Endothelial cell of umbilical vein (primary cell): ENCODE results near the gene MCUR1. TPM values are rescaled to one million over a fixed set of nuclear protein-coding genes. Genes with fewer than 3 reads are reported as not detected.

Experiments used
- BruUV-seq: library from RNA; stranded (reverse); fragments of 400-500 nt; replicated peaks from 2 replicates; lab custom pipeline; 2021; lab: Mats Ljungman, UMichigan
- CTCF ChIA-PET: fragments of 300-600, 350-600 bp; sonication (Branson Sonifier 250); formaldehyde crosslinking; loops from one replicate; lab custom pipeline; 2021; ENCODE audit warnings: antibody characterized with exemption, inconsistent platforms; lab: Charles Lee
- POLR2A ChIA-PET: fragments of 300-600, 350-600 bp; sonication (Branson Sonifier 250); formaldehyde crosslinking; loops from one replicate; lab custom pipeline; 2021; ENCODE audit warnings: antibody characterized with exemption, inconsistent platforms; lab: Charles Lee
- DNase-seq: peaks from one replicate; pipeline ENCODE4 v3.0.0-alpha.2; 2011; ENCODE audit warnings: low read depth, low spot score
- FAIRE-seq: peaks from 2 replicates; lab custom pipeline; 2011; peaks lifted over from hg19 to GRCh38; lab: Jason Lieb, UNC
- H2AFZ ChIP-seq: 2 replicates; pipeline ENCODE4 v1.6.0; 2012; ENCODE audit warnings: low read depth, low read length, control low read depth, inconsistent platforms
- H3K27ac ChIP-seq: 2 replicates; pipeline ENCODE4 v1.5.1; 2011; ENCODE audit warnings: low read depth, mild to moderate bottlenecking, control low read depth, low read length, moderate library complexity; ENCODE audit not compliant: insufficient read depth
- H3K27me3 ChIP-seq, 2 experiments: 2 replicates each; pipeline versions ENCODE4 v1.6.0 to v1.6.1; 2011; ENCODE audit warnings: low read length in 2 of 2, mixed read lengths in 1 of 2; ENCODE audit not compliant: control insufficient read depth in 2 of 2, insufficient read depth in 2 of 2
- H3K36me3 ChIP-seq, 2 experiments: 2 replicates in 1 of 2; 3 replicates in 1 of 2; pipeline ENCODE4 v1.5.1; 2011; ENCODE audit warnings: low read length in 2 of 2, mild to moderate bottlenecking in 1 of 2, moderate library complexity in 1 of 2; ENCODE audit not compliant: control insufficient read depth in 2 of 2, insufficient read depth in 2 of 2; ENCODE audit errors: extremely low read depth in 1 of 2
- H3K4me1 ChIP-seq: 3 replicates; pipeline ENCODE4 v1.5.1; 2011; ENCODE audit warnings: mild to moderate bottlenecking, low read length; ENCODE audit not compliant: control insufficient read depth, insufficient read depth; ENCODE audit errors: extremely low read depth
- H3K4me2 ChIP-seq: 2 replicates; pipeline ENCODE4 v1.6.1; 2011; ENCODE audit warnings: low read length, control low read depth, mixed read lengths; ENCODE audit not compliant: insufficient read depth
- H3K4me3 ChIP-seq, 3 experiments: fragments of 200-600 bp in 1 of 3; sonication (generic), shearing (Covaris generic) in 1 of 3; replicated peaks in 1 of 3; 2 replicates each; pipeline ENCODE4 v1.5.1; 2011 to 2016; ENCODE audit warnings: control low read depth in 3 of 3, low read length in 3 of 3, mild to moderate bottlenecking in 2 of 3, inconsistent platforms in 1 of 3, low read depth in 1 of 3, moderate library complexity in 1 of 3; ENCODE audit not compliant: insufficient read depth in 1 of 3
- H3K79me2 ChIP-seq: 2 replicates; pipeline ENCODE4 v1.6.0; 2012; ENCODE audit warnings: low read length, inconsistent platforms; ENCODE audit not compliant: control insufficient read depth, insufficient read depth
- H3K9ac ChIP-seq: replicated peaks from 2 replicates; pipeline ENCODE3; 2011; ENCODE audit warnings: low read length, control low read depth; ENCODE audit not compliant: insufficient read depth; ENCODE audit errors: extremely low read depth
- H3K9me1 ChIP-seq: replicated peaks from 3 replicates; pipeline ENCODE4 v1.6.0; 2011; ENCODE audit warnings: mild to moderate bottlenecking, low read length; ENCODE audit not compliant: control insufficient read depth, insufficient read depth; ENCODE audit errors: extremely low read depth
- H3K9me3 ChIP-seq: replicated peaks from 2 replicates; pipeline ENCODE4 v1.5.1; 2012; ENCODE audit warnings: low read length, inconsistent platforms; ENCODE audit not compliant: control insufficient read depth, insufficient read depth
- H4K20me1 ChIP-seq: replicated peaks from 2 replicates; pipeline ENCODE3; 2011; ENCODE audit warnings: mild to moderate bottlenecking, low read length; ENCODE audit not compliant: control insufficient read depth, insufficient read depth; ENCODE audit errors: extremely low read depth
- CTCF ChIP-seq, 2 donors: IDR thresholded peaks; 1 replicate in 1 of 2; 2 replicates in 1 of 2; pipeline ENCODE4 v1.5.1; 2011; ENCODE audit warnings: low read length in 2 of 2, mild to moderate bottlenecking in 2 of 2, moderate library complexity in 2 of 2, control low read depth in 1 of 2, inconsistent platforms in 1 of 2, low read depth in 1 of 2; ENCODE audit not compliant: insufficient read depth in 1 of 2; ENCODE audit errors: extremely low read depth in 1 of 2
- EZH2 ChIP-seq: IDR thresholded peaks from 2 replicates; pipeline ENCODE4 v1.6.1; 2012; ENCODE audit warnings: borderline replicate concordance, low read depth, mild to moderate bottlenecking, moderate library complexity, low read length, inconsistent platforms; ENCODE audit not compliant: severe bottlenecking
- FOS ChIP-seq: IDR thresholded peaks from 2 replicates; pipeline ENCODE4 v1.6.1; 2011; ENCODE audit warnings: mild to moderate bottlenecking, low read length, moderate library complexity, borderline replicate concordance; ENCODE audit not compliant: insufficient read depth
- GATA2 ChIP-seq: IDR thresholded peaks from 2 replicates; pipeline ENCODE4 v1.7.0; 2011; ENCODE audit warnings: low read depth, mild to moderate bottlenecking, moderate library complexity, mixed read lengths, low read length; ENCODE audit not compliant: insufficient read length, insufficient read depth
- JUN ChIP-seq: IDR thresholded peaks from 2 replicates; pipeline ENCODE4 v1.6.1; 2011; ENCODE audit warnings: borderline replicate concordance, low read depth; ENCODE audit not compliant: insufficient read length, insufficient read depth
- MAX ChIP-seq: IDR thresholded peaks from 2 replicates; pipeline ENCODE4 v1.6.1; 2011; ENCODE audit not compliant: insufficient read depth, insufficient read length
- MYC ChIP-seq: IDR thresholded peaks from one replicate; pipeline ENCODE4 v1.6.1; 2011; ENCODE audit warnings: mild to moderate bottlenecking, low read depth, low read length
- POLR2A ChIP-seq: IDR thresholded peaks from 2 replicates; pipeline ENCODE4 v1.6.1; 2012; ENCODE audit warnings: low read depth, mild to moderate bottlenecking, control low read depth, low read length
- POLR2AphosphoS5 ChIP-seq: IDR thresholded peaks from 2 replicates; pipeline ENCODE4 v1.6.1; 2012; ENCODE audit warnings: low read depth, mild to moderate bottlenecking, control low read depth, low read length, moderate library complexity; ENCODE audit not compliant: insufficient read depth
- dilution Hi-C: fragments of 300-500 bp; cut with MboI; formaldehyde crosslinking; loops from one replicate; pipeline ENCODE4 v1.15.0; 2019; ENCODE audit warnings: low sequenced_read_pairs; ENCODE audit not compliant: extremely low pct_ligation_motif_present
- intact Hi-C: fragments of 100-400 bp; cut with micrococcal nuclease; formaldehyde crosslinking; loops from one replicate; pipeline ENCODE4 v1.10.0; 2022
- polyA plus RNA-seq, 4 experiments: library from polyadenylated mRNA; depleted of rRNA in 3 of 4; stranded (reverse) in 3 of 4; unstranded in 1 of 4; fragments of >200 nt; gene quantifications; 2 replicates each; pipeline versions ENCODE4 v1.2.1 to v1.2.3, GENCODE V29; 2011 to 2012; ENCODE audit warnings: missing spikeins in 1 of 4
- total RNA-seq: library from RNA; stranded (reverse); gene quantifications from 2 replicates; pipeline ENCODE4 v1.2.3, GENCODE V29; 2021

Gene MCUR1
- total and polyA plus RNA-seq, 2 donors (not counting 3 experiments of a cell fraction or from before 2014, with no cell fraction given): 6.2 to 21.2 TPM

GRCh38 chr6:13808801-13809200 is 5.6 kb downstream of the MCUR1 start:
- ChIA-PET POLR2A (no interaction called here), CTCF (interaction anchor here (1.5 kb wide), 1 partner anchor 12 kb away, joined by 6 read pairs; no protein-coding TSS in a partner anchor)
- intact Hi-C loops: no loop called here
- Histone ChIP-seq H3K4me3 (no peak overlapping the region), H4K20me1 (no peaks in the 10 kb centered on the region), H3K36me3 (no peaks in the 10 kb centered on the region), H3K4me1 (peaks cover 6% of the 10 kb centered on the region), H3K79me2 (peaks cover 18% of the 10 kb centered on the region), H3K27ac (no peak overlapping the region), H3K9me1 (no peaks in the 10 kb centered on the region), H3K9ac (no peak overlapping the region), H3K27me3 (no peaks in the 10 kb centered on the region), H3K9me3 (no peaks in the 10 kb centered on the region), H3K4me2 (no peak overlapping the region), H2AFZ (no peak overlapping the region)
- no peak for DNase-seq
- TF ChIP-seq CTCF (IDR thresholded peaks at IDR 0.05; ENCODE audit: extremely low read depth in 1 of 2, insufficient read depth in 1 of 2, low read depth in 1 of 2, low read length in 2 of 2) (no peak), JUN (no peak), GATA2 (no peak), MAX (no peak), POLR2AphosphoS5 (no peak), MYC (no peak), EZH2 (no peak), POLR2A (no peak), FOS (no peak)
- no TSS peak for BruUV-seq
- FAIRE-seq: no peak
- dilution Hi-C loops: no loop called here
